Stimulated activated CD8-positive, alpha-beta memory T cell treated with anti-CD3 and anti-CD28 coated beads, Interleukin-4, amount 100 ng/mL, for 1 hour (primary cell): Measurements from ENCODE around the gene TOMM7.

Experiments
- DNase-seq, 2 donors: peaks; one replicate each; pipeline ENCODE4 v3.0.0-alpha.2; 2020; ENCODE audit warnings: low read depth in 2 of 2, low spot score in 1 of 2

Gene TOMM7

GRCh38 chr7:22822486-22823141, at the start of gene TOMM7:
TOMM7 (minus strand) TSS chr7:22822849; CDS start chr7:22822779, 70 bp downstream.
- DNase-seq = peak; percentile 61 to 78

GRCh38 chr7:22872096-22872807, 49.6 kb upstream of the TOMM7 start:
- DNase-seq = no peak

GRCh38 chr7:22871661-22872060, 49.0 kb upstream of the TOMM7 start:
- DNase-seq = no peak

GRCh38 chr7:22868509-22868908, 45.9 kb upstream of the TOMM7 start:
- no peak for DNase-seq

GRCh38 chr7:22867589-22867988, 44.9 kb upstream of the TOMM7 start:
- DNase-seq = no peak

GRCh38 chr7:22867003-22867402, 44.4 kb upstream of the TOMM7 start:
- no peak for DNase-seq

- DNase-seq = no peak
These were observed 42.9 kb upstream of the TOMM7 start for GRCh38 chr7:22865602-22865960.

- no peak for DNase-seq
These were observed 42.4 kb upstream of the TOMM7 start for GRCh38 chr7:22864855-22865601.

- no peak for DNase-seq
These were observed 41.7 kb upstream of the TOMM7 start for GRCh38 chr7:22864301-22864700.

- no peak for DNase-seq
These were observed 40.7 kb upstream of the TOMM7 start for GRCh38 chr7:22863156-22863899.

GRCh38 chr7:22861576-22861975, 38.9 kb upstream of the TOMM7 start:
- DNase-seq = no peak

GRCh38 chr7:22860784-22861482, 38.3 kb upstream of the TOMM7 start:
- no peak for DNase-seq

- DNase-seq = no peak
These were observed 37.7 kb upstream of the TOMM7 start for GRCh38 chr7:22860337-22860736.

- no peak for DNase-seq
These were observed 37.1 kb upstream of the TOMM7 start for GRCh38 chr7:22859641-22860290.

GRCh38 chr7:22858640-22859561, 36.3 kb upstream of the TOMM7 start:
- DNase-seq = no peak

GRCh38 chr7:22858274-22858639, 35.6 kb upstream of the TOMM7 start:
- no peak for DNase-seq

- no peak for DNase-seq
These were observed 33.8 kb upstream of the TOMM7 start for GRCh38 chr7:22856416-22856815.

GRCh38 chr7:22855049-22855392, 32.4 kb upstream of the TOMM7 start:
- DNase-seq = no peak
